NCI-H2196 (cell line): ENCODE measurements around the gene FAM124B.

Experiments used
- DNase-seq: peaks from one replicate; lab custom pipeline; 2025; ENCODE audit not compliant: unreplicated experiment; lab: John Stamatoyannopoulos, UW

FAM124B gene

GRCh38 chr2:224343226-224343625, 58.7 kb downstream of the FAM124B start:
- no peak for DNase-seq

GRCh38 chr2:224335991-224336390, 65.9 kb downstream of the FAM124B start:
- DNase-seq, result no peak

GRCh38 chr2:224334726-224335125, 67.2 kb downstream of the FAM124B start:
- DNase-seq, result no peak

GRCh38 chr2:224333726-224334482, 68.0 kb downstream of the FAM124B start:
- DNase-seq, result no peak

- DNase-seq, result no peak
Measured at GRCh38 chr2:224331698-224332097, 70.2 kb downstream of the FAM124B start.

GRCh38 chr2:224328798-224329197, 73.1 kb downstream of the FAM124B start:
- DNase-seq, result no peak
